ENCODE results near the gene MDGA2.
"Not testable (repeated sequence)": the region's sequence is repeated elsewhere in the genome, so short reads cannot be mapped to it uniquely, and the experiment has no call there.

Gene MDGA2

DNA sequence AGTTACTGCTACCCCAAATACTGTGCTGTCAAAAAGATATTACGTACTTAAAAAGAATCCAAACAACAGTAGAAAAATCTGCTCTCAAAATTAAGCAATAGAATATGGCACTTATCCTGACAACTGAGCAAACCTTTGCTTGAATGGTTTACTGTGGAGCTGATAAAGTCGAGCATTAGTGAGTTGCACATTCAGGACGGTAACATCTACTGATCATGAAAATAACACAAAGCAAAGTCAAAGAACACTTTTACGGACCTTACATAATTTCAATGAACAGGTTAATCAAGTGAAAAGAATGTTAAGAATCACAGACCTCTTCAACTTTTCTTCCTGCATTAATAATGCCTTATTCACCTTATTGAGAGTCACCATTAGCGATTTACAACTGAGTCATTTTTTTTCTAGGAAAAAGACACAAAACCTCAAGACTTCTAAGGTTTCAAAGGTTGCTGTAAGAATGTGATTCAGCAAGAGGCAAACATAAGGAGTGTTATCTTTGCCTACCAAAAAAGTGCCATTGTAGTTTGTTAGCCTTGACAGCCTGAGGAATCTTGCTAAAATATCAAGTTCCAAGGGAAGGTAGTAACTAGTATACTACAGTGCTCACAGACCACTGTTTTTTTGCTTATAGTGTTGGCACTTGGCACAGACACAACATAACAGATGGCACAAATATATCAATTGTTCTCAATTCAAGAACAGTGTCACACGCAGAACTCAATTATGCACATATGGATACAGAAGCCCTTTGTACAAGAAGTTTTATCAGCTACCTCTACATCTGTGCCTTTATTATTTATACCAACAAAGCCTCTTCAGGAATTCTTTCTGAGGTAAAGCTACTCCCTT, 689.6 kb downstream of the MDGA2 start:
- in situ Hi-C loops (cut with HindIII; ENCODE audit: low sequenced_read_pairs): no loop called here

DNA sequence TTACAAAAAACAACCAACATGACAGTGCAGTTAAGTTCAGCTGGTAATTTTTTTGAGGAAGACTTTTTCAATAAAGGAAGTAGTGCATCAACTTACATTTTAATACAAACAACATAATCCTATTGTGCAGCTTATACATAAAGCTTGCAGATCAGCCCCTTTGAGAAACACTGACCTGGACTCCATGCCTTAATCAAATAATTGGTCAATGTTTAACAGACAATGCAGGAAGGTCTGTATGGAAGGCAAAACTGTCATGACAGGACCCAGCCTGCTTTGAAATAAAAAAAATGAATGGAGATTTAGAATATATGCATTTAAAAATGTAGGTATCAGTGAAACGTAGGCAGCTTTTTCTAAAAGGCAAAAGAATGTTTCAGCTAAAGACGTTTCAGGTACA, 702.1 kb downstream of the MDGA2 start:
- in situ Hi-C loops (cut with HindIII; ENCODE audit: low sequenced_read_pairs): no loop called here

DNA sequence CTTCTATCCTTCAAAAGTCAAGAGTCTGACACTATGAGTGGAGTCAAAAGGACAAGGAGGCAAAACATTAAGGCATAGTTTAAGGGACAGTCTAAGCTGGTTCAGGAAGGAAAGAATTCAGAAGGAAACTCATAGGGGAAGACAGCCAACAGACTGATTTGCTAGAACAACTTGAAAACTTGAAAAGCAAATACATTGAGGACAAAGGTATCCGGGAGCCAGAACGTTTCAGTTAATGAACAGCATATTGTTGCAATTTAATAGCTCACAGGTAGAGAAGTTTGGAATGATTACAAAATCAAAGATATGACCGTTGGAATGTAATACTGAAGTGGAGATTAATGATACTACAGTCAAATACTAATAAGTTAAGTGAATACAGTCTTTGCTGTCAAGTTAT, 711.0 kb downstream of the MDGA2 start:
- in situ Hi-C loops (cut with HindIII; ENCODE audit: low sequenced_read_pairs): no loop called here

DNA sequence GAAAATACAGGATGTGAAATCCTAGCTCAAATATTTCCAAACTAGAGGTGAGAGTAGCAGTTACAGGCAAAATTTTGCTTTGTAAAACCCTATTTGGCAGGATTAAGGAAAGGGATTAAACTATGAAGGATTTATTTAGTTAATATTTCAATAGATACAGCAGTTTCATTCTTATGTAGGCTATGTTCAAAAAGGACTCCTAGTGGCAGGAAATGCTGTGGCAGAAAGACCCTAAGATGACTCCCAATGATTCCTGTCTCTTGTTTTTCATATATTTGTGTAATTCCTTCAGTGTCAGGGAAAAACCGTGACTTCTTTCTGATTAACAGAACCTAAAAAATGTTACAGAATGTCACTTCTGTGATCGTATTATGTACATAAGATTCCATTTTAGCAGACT, 724.3 kb downstream of the MDGA2 start:
- in situ Hi-C loops (cut with HindIII; ENCODE audit: low sequenced_read_pairs): no loop called here

DNA sequence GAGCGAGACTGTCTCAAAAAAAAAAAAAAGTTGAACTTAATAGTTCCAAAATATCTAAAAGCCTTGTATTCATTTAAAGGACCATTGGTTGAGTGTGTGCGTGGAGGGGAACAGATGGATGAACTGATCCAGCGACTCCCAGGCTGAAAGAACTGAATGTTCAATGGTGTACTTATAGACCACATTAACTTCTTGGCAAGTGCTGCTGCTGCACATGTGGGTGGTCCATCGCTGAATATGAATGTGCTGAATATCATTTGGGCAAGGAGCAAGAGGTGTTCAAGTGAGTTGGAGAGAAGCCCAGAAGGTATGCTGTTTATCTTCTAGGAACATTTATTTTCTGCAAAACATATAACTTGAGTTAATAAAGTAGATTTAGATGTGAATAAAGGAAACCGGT, 734.8 kb downstream of the MDGA2 start:
- in situ Hi-C loops (cut with HindIII; ENCODE audit: low sequenced_read_pairs): no loop called here

DNA sequence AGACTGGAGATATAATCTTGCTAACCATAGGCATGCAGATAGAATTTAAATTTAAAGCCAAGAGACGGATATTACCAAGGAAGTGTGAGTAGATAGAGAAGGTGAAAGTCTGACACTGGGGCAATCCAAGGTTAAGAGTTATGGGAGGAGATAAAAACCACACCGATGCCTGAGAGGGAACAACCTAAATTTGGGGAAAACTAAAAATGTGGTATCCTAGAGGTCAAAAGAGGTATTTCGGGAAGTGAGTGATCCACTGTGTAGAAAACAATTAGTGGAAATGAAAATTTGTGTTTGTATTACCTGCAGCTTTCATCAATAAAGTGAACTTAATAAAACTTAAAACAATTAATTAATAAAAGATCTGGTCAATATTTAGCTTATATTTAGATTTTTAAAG, 754.9 kb downstream of the MDGA2 start:
- in situ Hi-C loops (cut with HindIII; ENCODE audit: low sequenced_read_pairs): no loop called here

DNA sequence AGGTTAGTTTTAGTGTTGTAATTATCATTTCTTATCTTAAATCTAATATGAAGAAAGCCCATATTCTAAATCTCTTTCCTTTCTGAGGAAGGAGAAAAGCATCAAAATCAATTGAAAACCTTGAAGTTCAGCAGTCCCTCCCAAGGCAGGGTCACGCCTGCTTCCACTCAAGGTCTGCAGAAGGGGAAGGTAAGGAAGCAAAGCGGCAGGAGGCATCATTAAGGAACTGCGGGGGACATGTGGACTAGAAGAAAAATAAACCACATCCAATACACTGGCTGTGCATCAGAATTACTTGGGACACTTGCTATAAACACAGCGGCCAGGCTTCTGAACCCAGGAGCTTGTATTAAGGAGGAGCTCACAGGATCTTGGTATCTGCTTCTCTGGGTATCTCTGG, 759.9 kb downstream of the MDGA2 start:
- in situ Hi-C loops (cut with HindIII; ENCODE audit: low sequenced_read_pairs): not testable (repeated sequence)

DNA sequence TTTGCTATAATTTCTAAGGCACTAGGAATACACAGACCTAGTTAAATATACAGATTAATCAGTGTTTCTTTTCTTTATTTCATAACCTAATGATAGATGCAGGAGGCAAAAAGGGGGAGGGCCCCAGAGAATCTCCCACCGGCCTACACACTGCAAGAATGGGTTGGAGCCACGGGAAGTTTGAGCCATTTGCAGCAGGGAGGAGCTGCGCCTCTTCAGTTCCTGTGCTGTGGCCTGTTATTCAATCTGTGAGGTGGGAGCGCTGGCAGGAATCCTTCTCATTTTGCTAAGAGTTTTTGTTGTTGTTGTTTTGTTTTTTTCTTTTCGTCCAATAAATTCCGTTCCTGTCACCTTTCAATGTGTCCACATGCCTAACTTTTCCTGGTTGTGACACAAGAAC, 772.6 kb downstream of the MDGA2 start:
- in situ Hi-C loops (cut with HindIII; ENCODE audit: low sequenced_read_pairs): no loop called here

DNA sequence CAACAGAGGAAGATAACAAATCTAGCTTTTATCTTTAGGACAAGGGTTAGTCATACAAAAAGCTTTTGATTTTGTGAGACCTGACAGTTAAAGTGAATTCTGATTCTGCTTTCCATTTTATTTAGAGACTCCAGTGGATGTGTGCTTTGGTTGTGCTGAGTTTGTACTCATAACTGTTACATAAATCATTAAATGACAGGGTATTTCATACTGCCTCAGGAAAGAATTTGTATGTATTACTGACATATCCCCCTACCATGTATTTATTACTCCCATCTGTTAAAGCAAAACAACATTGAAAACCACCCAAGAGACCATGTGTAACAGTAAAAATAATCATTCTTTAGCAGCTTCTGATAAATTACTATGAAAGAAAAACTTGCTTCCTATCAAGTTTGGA, 780.9 kb downstream of the MDGA2 start:
- in situ Hi-C loops (cut with HindIII; ENCODE audit: low sequenced_read_pairs): no loop called here

DNA sequence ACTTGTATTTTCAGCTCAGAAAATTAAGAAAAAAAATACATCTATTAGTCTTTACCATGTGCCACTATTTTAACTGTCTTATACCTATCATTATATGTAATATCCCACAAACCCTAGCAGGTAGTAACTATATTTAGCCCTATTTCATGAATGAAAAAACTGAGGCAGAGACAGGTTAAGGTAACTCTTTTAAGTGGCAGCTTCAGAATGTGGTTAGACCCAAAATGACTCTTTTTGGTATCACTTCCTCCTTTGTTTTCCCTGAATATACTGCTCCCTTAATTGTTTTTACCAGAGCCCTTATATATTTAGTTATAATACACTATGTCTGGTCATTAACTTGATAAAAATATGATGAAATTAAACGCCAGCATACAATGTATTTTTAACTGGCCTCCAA, 788.3 kb downstream of the MDGA2 start:
- in situ Hi-C loops (cut with HindIII; ENCODE audit: low sequenced_read_pairs): no loop called here

DNA sequence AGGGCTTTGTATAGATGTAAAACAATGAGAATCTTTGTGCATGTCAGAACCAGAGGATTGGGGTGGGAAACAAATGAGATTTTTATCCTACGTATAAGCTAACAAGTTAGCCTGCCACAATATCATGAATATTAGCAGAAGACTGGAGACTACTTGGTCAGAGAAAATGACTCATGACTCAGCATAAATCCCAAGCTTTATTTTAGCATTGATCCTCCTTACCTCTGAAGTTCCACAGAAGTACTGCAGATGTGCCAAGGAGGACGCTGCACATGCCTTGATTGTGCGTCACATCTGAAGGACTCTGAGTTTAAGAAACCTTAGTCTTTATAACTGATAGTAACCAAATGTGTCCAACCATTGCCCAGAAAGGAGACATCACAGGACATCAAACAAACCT, 789.8 kb downstream of the MDGA2 start:
- in situ Hi-C loops (cut with HindIII; ENCODE audit: low sequenced_read_pairs): no loop called here

DNA sequence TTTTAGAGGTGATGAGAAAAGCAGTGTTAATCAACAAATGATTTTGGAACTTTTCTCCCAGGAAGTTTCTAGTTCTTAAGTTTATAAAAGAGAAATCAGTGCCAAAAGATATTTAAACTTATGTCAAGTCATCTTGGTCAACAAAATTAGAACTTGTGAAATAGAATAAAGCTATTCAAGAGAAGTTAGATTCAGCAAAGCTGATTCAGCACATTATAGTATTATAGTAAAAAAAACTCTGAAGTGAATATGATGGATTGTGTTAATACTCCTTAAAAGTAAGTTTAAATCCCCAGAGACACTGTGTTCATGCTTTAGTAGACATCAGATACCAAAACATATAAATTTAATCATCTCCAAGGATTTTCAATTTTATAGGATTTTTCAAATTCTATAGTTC, 813.7 kb downstream of the MDGA2 start:
- in situ Hi-C loops (cut with HindIII; ENCODE audit: low sequenced_read_pairs): no loop called here

DNA sequence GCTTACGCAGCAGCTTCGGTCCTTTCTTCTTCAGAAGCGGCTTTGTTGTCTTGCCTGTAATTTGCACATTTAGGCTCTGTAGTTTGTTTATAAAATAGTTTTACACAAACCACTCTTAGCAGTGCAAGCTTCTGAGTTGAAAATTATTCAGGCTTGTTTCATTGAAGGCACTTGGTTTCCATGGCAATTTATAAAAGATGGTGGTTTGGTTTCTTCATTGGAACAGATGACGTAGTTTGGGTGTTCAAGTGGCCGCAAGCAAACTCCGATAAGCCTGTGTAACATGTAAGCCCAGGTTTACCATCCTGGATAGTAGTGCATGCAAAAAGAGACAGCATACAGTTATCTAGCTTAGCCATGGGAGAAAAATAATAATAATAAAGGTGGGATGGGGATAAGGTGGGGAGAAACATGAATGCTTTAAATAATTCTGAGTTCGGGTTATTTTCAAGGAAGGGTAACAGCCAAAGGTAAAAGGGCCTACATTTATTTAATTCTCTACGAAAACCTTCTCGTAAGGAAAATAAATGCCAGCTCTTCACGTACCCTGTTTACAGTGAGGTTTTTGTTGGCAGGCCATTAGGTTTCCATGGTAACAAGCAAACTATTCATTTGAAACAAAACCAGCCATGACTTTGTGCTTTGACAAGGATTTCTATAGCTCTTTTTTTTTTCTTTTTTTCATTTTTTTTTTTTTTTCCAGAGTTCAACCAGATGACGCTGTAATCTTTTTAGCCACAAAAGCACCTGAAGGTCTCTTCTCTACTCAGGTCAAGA, 834.3 kb downstream of the MDGA2 start:
- in situ Hi-C loops (cut with HindIII; ENCODE audit: low sequenced_read_pairs): loop anchor here (5.0 kb wide), 1 partner anchor 49 kb away; no protein-coding TSS in a partner anchor

DNA sequence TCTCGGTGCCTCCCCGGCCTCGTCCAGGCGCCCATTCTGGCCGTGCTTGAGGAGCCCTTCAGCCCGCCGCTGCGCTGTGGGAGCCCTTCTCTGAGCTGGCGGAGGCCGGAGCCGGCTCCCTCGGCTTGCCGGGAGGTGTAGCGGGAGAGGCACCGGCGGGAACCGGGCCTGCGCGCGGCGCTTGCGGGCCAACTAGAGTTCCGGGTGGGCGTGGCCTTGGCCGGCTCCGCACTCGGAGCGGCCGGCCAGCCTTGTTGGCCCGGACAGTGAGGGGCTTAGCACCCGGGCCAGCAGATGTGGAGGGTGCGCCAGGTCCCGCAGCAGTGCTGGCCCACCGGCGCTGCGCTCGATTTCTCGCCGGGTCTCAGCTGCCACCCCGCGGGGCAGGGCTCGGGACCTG, 855.1 kb downstream of the MDGA2 start:
- in situ Hi-C loops (cut with HindIII; ENCODE audit: low sequenced_read_pairs): no loop called here

DNA sequence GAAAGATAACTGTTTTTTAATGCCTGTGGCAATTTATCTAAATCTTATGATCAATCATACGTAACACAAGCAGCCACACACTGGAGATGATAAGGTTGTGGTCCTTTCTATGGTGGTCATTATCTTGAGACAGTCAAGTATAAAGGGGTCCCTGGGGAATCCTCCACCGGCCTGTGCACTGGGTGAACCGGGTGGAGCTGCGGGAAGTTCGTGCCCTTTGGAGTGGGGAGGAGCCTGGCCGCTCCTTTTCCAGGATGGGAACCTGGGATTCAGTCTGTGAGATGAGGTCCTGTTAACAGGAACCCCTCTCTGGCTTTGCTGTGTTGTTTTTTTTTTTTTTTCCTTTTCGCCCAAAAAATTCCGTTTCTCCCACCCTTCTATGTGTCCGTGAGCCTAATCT, 856.3 kb downstream of the MDGA2 start:
- in situ Hi-C loops (cut with HindIII; ENCODE audit: low sequenced_read_pairs): no loop called here

DNA sequence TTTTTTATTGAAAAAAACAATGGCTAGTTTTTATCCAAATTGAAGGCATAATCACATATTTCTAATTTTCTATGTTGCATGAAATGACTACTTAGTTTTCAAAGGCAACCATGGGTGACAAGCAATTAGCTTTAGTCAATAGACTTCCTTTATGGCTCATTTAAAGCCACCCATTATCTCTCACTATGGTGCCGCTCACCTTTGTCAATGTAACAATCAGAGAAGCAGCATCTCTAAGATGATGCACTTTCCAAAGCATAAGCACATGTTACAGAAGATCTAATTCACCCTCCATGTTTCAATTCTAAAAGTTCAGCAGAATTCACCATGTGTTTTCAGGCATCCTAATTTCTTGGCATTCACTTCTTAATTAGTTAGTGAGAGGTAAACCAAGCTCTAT, 857.3 kb downstream of the MDGA2 start:
- in situ Hi-C loops (cut with HindIII; ENCODE audit: low sequenced_read_pairs): no loop called here

DNA sequence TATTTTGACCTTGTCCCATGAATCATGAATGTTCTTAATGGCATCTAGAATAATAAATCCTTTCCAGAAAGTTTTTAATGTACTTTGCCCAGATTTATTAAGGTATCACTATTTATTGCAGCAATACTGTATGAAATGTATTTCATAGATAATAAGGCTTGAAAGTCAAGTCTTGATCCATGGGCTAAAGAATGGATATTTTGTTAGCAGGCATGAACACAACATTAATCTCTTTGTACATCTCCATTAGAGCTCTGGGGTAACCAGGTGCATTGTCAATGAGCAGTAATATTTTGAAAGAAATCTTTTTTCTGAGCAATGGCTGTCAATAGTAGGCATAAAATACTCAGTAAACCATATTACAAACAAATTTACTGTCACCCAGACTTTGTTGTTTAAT, 882.3 kb downstream of the MDGA2 start:
- in situ Hi-C loops (cut with HindIII; ENCODE audit: low sequenced_read_pairs): loop anchor here (5.0 kb wide), 1 partner anchor 49 kb away; no protein-coding TSS in a partner anchor
